Endothelial cell of umbilical vein (primary cell): ENCODE results near the gene CIBAR2.

Source experiments
- CTCF ChIP-seq, 2 donors: IDR thresholded peaks; 1 replicate in 1 of 2; 2 replicates in 1 of 2; pipeline ENCODE4 v1.5.1; 2011; ENCODE audit warnings: low read length in 2 of 2, mild to moderate bottlenecking in 2 of 2, moderate library complexity in 2 of 2, control low read depth in 1 of 2, inconsistent platforms in 1 of 2, low read depth in 1 of 2; ENCODE audit not compliant: insufficient read depth in 1 of 2; ENCODE audit errors: extremely low read depth in 1 of 2
- EZH2 ChIP-seq: IDR thresholded peaks from 2 replicates; pipeline ENCODE4 v1.6.1; 2012; ENCODE audit warnings: borderline replicate concordance, low read depth, mild to moderate bottlenecking, moderate library complexity, low read length, inconsistent platforms; ENCODE audit not compliant: severe bottlenecking
- POLR2A ChIP-seq: IDR thresholded peaks from 2 replicates; pipeline ENCODE4 v1.6.1; 2012; ENCODE audit warnings: low read depth, mild to moderate bottlenecking, control low read depth, low read length
- POLR2AphosphoS5 ChIP-seq: IDR thresholded peaks from 2 replicates; pipeline ENCODE4 v1.6.1; 2012; ENCODE audit warnings: low read depth, mild to moderate bottlenecking, control low read depth, low read length, moderate library complexity; ENCODE audit not compliant: insufficient read depth

DNA sequence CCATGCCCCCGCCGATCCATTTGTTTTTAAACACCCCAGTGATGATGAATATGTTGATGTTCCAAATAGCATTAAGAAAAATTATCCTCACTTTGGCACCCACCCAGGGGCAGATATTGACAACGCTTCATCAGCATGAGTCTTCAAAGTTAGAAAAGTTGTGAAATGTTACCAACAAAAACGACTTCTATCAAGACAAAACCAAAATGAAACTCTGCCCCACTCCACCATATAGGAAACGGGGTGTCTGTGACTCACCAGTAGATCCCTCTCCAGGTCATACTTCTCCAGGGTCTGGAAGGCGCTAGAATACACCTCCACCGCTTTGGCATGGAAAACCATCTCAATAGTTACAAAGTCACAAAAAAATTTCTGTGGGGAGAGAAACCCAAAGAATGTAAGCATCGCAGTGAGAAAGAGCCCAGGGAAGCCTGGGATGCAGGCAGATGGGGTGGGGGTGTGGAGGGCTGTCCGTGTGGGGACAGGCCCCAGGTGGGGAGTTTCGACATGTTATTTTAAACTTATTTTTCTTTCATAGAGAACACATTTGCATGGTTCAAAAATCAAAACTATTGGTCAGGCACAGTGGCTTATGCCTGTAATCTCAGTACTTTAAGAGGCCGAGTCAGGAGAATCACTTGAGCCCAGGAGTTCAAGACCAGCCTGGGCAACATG is 10.2 kb downstream of the CIBAR2 start:
- TF ChIP-seq POLR2A (no peak), CTCF (IDR thresholded peaks at IDR 0.05; ENCODE audit: extremely low read depth in 1 of 2, insufficient read depth in 1 of 2, low read depth in 1 of 2, low read length in 2 of 2) (no peak), EZH2 (no peak), POLR2AphosphoS5 (no peak)
